Measurements from ENCODE around the gene KCNC3.

KCNC3 gene

GRCh38 chr19:50327013-50327412 is 2.2 kb downstream of the KCNC3 start:
- no peak for DNase-seq

DNA sequence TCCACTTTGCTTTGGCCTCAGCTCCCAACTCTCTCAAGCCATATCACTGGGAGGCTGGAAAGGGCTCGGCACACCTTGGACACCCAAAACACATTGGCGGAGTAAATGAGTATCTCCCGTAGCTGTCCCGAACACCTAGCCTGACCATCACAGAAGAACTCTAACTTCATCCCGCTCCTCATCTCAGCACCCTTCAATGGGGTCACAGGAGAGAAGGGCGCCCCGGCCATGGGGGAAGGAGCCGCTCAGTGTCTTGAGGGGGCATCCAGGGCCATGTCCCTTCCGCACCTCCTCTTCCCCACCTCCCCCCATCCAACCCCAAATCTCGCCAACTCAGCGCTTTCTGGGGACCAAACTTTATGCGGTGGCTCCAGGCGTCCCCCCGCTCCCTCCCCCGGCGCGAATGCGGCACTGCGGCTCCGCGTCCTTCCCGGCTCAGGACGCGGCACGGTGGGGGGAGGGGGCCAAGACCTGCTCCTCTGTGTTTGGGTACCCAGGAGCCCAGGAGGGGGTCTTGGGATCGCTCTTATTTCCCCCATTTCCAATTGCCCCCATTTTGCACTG is 3.0 kb downstream of the KCNC3 start:
- no peak for DNase-seq

- DNase-seq = peak in 1 of 2 experiments; percentile 32
These were observed 3.7 kb downstream of the KCNC3 start for GRCh38 chr19:50325310-50326100.

DNA sequence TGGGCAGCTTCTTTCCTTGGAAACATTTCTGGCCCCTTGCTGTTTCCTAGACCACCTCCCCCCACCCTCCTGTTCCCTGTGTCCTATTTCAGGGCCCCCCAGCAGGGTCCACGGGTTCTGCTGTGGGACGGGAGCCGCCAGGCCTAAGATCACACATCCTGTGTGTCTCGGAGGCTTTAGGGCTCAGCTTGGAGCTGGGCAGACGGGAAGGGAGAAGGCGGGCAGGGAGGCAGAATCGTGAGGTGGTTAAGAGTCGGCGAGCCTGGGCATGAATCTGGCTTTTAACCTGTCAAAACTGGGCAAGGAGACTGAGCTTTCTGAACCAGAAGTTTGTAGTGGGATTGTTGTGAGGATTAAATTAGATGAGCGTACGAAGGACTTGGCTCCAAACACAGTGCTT is 4.8 kb downstream of the KCNC3 start:
- DNase-seq = no peak

- no peak for DNase-seq
These were observed 5.4 kb downstream of the KCNC3 start for GRCh38 chr19:50323782-50324133.

- DNase-seq = no peak
These were observed 6.0 kb downstream of the KCNC3 start for GRCh38 chr19:50322931-50323781.

DNA sequence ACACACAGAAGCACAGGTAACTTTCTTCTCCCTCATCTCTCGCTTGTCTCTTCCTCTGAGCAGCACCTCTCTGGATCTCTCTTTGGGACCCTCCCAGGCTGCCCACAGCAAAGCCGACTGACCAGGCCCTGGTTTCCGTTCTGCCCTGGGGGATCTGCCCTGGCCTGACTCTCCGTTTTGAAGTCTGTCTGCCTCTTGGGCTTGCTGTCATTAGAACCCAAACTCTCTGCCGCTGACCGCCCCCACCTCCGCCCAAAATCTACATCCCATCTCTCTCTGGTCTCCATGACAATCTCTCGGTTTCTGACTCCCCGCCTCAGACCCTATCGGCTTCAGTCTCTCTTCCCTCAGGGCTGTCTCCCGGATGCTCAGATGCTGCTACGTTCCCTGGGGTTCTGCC is 6.9 kb downstream of the KCNC3 start:
- no peak for DNase-seq

GRCh38 chr19:50321831-50322230 is 7.3 kb downstream of the KCNC3 start:
- no peak for DNase-seq

DNA sequence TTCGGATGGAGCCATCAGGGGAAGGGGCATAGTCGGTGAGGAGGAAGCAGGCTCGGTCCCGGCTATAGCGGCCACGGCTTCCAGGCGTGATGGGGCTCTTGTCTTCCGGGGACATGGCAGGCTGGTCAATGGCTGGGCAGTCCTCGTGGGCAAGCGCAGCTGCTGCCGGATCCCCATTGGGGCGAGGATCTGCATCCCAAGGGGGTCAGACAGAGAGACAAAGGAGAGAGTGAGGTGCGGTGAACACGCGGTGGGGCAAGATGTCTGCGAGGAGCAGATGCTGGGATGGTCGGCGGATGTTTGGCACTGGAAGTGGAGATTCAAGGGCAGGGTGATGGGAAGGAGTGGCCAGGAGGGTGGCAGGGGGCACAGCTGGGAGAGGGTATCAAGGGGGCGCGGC is 8.6 kb downstream of the KCNC3 start:
- DNase-seq = no peak

GRCh38 chr19:50320051-50320450 is 9.1 kb downstream of the KCNC3 start:
- no peak for DNase-seq

GRCh38 chr19:50319156-50319555 is 10.0 kb downstream of the KCNC3 start:
- no peak for DNase-seq

DNA sequence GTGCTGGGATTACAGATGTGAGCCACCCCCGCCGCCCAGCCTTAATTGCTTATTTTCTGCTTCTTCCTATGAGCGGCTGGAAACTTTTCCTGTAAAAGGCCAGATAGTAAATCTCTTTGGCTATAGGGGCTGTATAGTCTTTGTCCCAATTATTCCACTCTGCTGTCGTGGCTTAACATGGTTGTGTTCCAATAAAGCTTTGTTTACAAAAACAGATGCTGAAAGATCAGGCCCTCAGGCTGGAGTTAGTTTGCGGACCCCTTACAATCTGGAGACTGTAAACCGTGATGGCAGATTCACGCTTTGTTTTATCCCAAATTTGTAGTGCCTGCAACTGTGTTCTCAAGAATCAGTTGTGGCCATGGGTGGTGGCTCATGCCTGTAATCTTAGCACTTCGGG is 10.7 kb downstream of the KCNC3 start:
- no peak for DNase-seq

GRCh38 chr19:50317115-50317514 is 12.1 kb downstream of the KCNC3 start:
- no peak for DNase-seq

- DNase-seq = no peak
These were observed 13.3 kb downstream of the KCNC3 start for GRCh38 chr19:50315773-50316448.

DNA sequence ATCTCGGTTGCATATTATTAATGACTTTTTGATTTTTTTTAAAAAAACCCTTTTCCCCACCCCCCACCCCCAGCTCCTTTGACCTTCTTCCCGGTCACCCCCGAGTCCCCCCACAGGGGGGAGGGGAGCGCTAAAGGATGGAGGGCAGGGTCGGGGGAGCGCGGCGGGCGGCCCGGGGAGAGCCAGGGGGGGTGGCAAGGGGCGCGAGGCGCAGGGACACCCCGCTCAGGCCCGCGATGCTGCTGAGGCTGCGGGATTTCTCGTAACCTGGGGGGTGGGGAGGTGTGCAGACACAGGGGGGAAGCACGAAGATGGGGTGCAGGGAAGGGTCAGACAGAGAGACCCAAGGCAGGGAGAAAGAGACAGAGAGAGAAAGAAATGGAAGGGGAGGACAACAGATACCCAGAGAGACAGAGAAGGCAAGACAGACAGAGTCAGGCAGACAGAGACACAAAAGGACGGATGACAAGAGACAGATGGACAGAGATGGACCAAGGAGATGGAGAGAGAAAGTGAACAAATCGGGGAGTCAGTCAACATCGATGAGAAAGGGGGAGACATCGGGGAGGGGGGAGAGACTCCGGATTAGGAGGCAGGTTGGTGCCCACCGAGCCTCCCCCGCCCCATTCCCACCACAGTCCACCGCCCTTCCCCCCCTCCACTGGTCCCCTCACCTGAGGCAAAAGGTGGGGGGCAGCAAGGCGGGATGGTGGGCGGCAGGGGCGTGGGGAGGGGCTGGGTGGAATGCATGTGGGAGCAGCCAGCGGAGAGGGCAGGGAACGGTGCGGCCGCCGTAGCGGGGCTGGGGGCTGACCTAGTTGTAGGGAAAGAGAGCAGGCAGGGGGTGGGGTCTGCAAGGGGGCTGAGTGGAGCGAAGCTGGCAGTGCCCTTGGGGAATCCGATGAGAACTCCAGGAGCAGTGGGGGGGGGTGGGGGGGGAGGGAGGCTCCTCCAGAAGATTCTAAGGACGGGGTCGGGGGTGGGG is 14.2 kb downstream of the KCNC3 start:
- no peak for DNase-seq

GRCh38 chr19:50313812-50314536 is 15.2 kb downstream of the KCNC3 start:
- DNase-seq = no peak

DNA sequence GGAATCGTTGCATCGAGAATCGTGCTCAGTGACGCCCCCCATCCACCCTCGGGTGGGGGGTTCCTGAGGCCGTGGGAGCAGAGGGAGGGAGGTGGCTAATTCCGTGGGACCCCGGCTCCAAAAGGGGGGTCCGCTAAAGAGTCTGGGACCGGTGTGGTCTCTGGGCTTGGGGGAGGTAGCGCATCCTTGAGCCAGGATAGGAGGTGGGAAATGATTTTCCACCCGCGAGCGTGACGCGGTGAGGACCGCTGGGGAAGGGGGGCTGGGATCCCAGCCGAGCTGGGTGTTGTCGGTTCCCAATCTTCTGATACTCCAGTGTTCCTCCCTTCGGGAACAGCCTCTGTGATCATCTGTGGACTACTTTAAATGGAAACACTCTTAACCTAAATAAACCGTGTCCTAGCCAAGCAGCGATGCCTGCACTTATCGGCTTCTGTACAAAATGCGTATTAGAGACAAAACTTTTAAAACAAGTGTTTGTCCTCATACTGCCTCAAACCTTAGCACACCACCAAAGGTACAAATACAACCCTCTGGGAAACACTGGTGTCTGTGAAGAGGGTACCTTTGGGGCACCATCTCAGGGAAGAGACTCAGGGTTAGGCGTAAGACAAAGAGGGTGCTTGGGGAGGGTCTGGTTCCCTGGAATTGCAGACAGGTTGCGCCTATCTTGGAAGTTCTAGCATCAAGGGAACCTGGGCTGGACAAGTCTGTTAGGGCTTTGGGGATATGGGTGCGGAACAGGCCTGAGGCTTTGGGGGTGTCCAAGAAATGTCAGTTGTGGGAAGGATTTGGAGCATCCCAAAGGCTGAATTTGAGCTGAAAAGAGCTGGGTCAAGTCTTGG is 16.0 kb downstream of the KCNC3 start:
- no peak for DNase-seq

DNA sequence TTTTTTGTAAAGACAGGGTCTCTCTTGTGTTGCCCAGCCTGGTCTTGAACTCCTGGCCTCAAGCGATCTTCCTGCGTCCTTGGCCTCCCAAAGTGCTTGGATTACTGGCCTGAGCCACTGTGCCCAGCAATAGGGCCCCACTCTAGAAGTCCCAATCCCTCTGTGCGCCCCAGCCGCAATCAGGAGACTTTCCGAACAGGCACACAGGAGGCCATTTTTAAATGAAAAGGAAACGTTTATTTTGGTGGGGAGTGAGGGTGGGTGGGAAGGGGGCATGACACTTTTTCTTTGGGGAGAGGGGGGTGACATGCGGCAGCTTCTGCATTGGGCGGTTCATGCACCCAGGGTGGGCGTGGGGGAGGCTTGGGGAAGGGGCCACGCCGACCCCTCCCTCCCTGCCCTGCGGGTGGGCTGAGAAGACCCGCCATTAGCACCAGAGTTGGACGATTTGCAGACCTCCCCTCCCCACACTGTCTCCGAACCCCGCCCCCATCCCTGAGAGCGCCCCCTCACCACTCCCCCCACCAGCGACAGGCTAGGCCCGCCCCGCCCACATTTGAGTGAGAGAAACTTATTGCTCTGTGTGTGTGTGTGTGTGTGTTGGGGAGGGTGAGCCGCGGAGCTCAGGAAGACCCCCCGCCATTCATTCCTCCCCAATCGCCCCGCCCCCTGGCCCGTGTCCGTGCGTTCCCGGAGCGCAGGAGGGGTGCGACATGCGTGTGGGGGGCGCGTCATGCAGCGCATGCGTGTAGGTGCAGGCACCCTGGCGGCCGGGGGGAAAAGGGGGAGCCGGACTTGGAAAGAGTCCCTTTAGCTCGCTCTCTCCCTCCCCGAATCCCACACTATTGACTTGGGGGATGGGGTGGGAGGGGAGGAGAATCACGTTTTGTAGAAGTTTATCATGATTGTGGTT is 17.2 kb downstream of the KCNC3 start:
- no peak for DNase-seq

DNA sequence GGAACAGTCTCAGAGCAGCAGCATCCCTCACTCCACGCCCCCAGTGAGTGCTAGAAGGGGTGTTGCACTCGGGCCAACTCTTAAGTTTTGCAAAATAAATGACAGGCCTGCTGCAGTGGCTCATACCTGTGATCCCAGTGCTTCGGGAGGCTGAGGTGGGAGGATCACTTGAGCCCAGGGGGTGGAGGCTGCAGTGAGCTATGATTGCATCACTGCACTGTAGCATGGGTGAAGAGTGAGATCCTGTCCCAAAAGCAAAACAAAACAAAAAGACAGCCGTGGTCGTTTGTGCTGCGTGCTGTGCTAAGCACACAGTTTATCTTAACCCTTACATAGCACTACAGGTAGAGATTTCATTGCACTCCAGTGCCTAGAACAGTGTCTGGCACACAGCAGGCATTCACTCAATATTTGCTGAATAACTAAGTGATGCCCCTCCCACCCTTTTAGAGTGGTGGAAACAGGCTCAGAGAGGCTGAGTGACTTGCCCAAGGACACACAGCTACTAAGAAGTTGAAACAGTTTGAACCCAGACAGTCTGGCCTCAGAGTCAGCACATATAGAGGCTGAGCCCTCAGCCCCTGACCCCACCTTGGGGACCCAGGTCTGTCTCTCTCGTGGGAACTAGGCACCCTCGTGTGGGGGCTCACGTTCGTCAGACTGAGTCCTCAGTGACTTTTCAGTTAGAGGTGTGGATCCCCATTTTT is 18.3 kb downstream of the KCNC3 start:
- DNase-seq = no peak
